Endodermal cell (in vitro differentiated cells): ENCODE measurements around the gene OSBPL3. TPM values are rescaled to one million over a fixed set of nuclear protein-coding genes. Genes with fewer than 3 reads are reported as not detected.
A peak's percentile ranks its signal among the peaks of the same experiment; 100 is the strongest.

Experiments
- DNase-seq: peaks from one replicate; pipeline ENCODE4 v3.0.0-alpha.2; 2017
- H3K27ac ChIP-seq: 2 replicates; pipeline ENCODE4 v1.5.1; 2013; ENCODE audit warnings: mild to moderate bottlenecking, low read depth, low read length, moderate library complexity
- H3K27me3 ChIP-seq: 2 replicates; pipeline ENCODE4 v1.6.1; 2013; ENCODE audit warnings: mild to moderate bottlenecking, low read length, moderate library complexity; ENCODE audit not compliant: insufficient read depth, control insufficient read depth, poor library complexity, severe bottlenecking
- H3K36me3 ChIP-seq: 2 replicates; pipeline ENCODE4 v1.7.0; 2013; ENCODE audit warnings: mild to moderate bottlenecking, low read length, moderate library complexity; ENCODE audit not compliant: control insufficient read depth, insufficient read depth
- H3K4me1 ChIP-seq: one replicate; pipeline ENCODE4 v1.7.0; 2013; ENCODE audit warnings: low read length; ENCODE audit not compliant: control insufficient read depth, insufficient read depth
- H3K4me3 ChIP-seq: 2 replicates; pipeline ENCODE4 v1.5.1; 2013; ENCODE audit warnings: mild to moderate bottlenecking, low read length, moderate library complexity
- H3K9ac ChIP-seq: 2 replicates; pipeline ENCODE4 v1.6.1; 2013; ENCODE audit warnings: mild to moderate bottlenecking, low read length, moderate library complexity; ENCODE audit not compliant: poor library complexity, severe bottlenecking; ENCODE audit errors: extremely low read depth
- H3K9me3 ChIP-seq: 2 replicates; pipeline ENCODE4 v1.6.1; 2013; ENCODE audit warnings: mild to moderate bottlenecking, low read length, moderate library complexity; ENCODE audit not compliant: control insufficient read depth
- H3K27ac Mint-ChIP-seq: 2 replicates; pipeline ENCODE4 v1.8.0; 2020; ENCODE audit warnings: mixed read lengths
- H3K27me3 Mint-ChIP-seq: 2 replicates; pipeline ENCODE4 v1.8.0; 2021; ENCODE audit warnings: mild to moderate bottlenecking, mixed read lengths; ENCODE audit not compliant: insufficient read depth
- H3K36me3 Mint-ChIP-seq: 2 replicates; pipeline ENCODE4 v1.8.0; 2020; ENCODE audit warnings: low read depth, mixed read lengths
- H3K4me1 Mint-ChIP-seq: 2 replicates; pipeline ENCODE4 v1.8.0; 2020; ENCODE audit warnings: mixed read lengths
- H3K4me3 Mint-ChIP-seq: 2 replicates; pipeline ENCODE4 v1.8.0; 2020; ENCODE audit warnings: mild to moderate bottlenecking, moderate library complexity, mixed read lengths
- H3K9me3 Mint-ChIP-seq: 2 replicates; pipeline ENCODE4 v1.8.0; 2020; ENCODE audit warnings: mild to moderate bottlenecking, mixed read lengths
- WGBS, 2 experiments: methylation state at CpG; one replicate each; pipeline versions ENCODE4 v1.1.5 to v1.1.7; 2013; ENCODE audit warnings: missing lambda C conversion rate in 2 of 2, mixed read lengths in 1 of 2; ENCODE audit not compliant: insufficient coverage in 1 of 2, insufficient read length in 1 of 2; 5-methylcytosine and 5-hydroxymethylcytosine counted together
- total RNA-seq, 2 donors: library from RNA; stranded (reverse); fragmentation: NEBNext Ultra II Directional in 1 of 2; extraction: Animal tissue kit (Norgen Biotek cat#: 25700) in 1 of 2; gene quantifications; 2 replicates in 1 of 2; 3 replicates in 1 of 2; pipeline ENCODE4 v1.2.1, GENCODE V29; 2021
- TF ChIP-seq, protein P1 (sequence below): fragments of 200-600 bp; sonication (generic); conservative IDR thresholded peaks from 2 replicates; pipeline ENCODE4 v1.5.0; 2021; ENCODE audit warnings: antibody characterized with exemption, mild to moderate bottlenecking

Gene OSBPL3
- total RNA-seq, 2 donors from 2014 or later, result 9.8 to 11.3 TPM

DNA sequence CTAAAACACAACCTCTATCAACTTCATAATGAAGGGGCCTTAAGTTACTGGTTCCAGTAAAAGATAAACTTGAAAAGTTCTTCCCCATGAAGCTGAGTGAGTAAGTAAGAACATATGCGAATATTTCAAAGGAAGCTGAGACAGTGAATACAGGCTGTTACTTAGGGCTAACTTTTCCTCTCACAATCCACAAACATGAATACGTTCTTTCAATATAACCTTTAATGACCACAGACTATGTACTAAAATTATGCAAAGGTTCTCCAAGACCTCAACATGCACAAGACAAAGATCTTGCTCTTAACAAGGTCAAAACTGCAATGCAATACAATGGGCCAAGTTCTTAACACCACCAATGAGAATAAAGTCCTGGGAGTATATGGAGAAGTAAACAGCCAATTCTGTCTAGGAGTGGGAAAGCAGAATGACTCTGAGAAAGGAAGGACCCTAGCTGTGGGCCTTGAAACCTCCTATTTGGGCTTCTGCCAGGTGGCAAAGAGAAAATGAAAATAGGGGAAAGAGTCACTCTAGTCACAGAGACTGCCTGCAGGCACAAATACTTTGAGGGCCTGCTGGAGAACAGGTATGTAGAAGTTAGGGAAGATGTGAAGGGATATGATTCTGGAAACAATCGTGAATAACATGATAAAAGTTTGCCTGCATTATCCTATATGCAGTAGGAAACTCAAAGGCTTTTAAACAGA, 43.7 kb downstream of the OSBPL3 start:
- Histone ChIP-seq H3K27ac (no peak overlapping the region), H3K36me3 (no peaks in the 10 kb centered on the region), H3K4me1 (no peaks in the 10 kb centered on the region), H3K4me3 (no peak overlapping the region), H3K9me3 (no peaks in the 10 kb centered on the region), H3K9ac (no peak overlapping the region), H3K27me3 (no peaks in the 10 kb centered on the region)
- TF ChIP-seq, protein P1, sequence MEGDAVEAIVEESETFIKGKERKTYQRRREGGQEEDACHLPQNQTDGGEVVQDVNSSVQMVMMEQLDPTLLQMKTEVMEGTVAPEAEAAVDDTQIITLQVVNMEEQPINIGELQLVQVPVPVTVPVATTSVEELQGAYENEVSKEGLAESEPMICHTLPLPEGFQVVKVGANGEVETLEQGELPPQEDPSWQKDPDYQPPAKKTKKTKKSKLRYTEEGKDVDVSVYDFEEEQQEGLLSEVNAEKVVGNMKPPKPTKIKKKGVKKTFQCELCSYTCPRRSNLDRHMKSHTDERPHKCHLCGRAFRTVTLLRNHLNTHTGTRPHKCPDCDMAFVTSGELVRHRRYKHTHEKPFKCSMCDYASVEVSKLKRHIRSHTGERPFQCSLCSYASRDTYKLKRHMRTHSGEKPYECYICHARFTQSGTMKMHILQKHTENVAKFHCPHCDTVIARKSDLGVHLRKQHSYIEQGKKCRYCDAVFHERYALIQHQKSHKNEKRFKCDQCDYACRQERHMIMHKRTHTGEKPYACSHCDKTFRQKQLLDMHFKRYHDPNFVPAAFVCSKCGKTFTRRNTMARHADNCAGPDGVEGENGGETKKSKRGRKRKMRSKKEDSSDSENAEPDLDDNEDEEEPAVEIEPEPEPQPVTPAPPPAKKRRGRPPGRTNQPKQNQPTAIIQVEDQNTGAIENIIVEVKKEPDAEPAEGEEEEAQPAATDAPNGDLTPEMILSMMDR, result no peak
- no peak for DNase-seq
- no peak overlapping the region for H3K4me3 Mint-ChIP-seq
- 74 to 86% methylated on average over 3 of the region's 3 CpGs for WGBS, 2 experiments
- H3K4me1 Mint-ChIP-seq, result peaks cover 4% of the 10 kb centered on the region
- H3K36me3 Mint-ChIP-seq, result no peaks in the 10 kb centered on the region
- H3K27me3 Mint-ChIP-seq, result no peaks in the 10 kb centered on the region
- H3K27ac Mint-ChIP-seq, result no peak overlapping the region
- no peaks in the 10 kb centered on the region for H3K9me3 Mint-ChIP-seq

DNA sequence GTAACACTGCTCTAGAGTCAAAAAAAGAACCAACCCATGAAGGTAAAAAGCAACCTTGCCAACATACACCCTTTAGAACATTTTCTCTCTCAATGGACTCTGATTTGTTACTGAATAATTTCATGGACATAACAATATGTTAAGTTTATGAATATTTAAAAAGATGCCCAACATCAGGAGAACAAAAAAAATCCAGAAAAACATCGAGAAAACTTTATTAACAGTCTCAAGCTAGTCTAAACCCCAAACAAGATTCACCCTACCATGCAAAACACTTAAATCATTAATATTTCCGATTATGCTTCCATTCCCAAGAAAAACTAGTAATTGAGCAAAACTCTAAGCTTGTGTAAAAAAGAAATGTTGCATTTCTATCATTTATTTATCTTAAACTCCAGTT, 46.7 kb downstream of the OSBPL3 start:
- no peak overlapping the region for H3K4me3 Mint-ChIP-seq
- 93 to 96% methylated on average over 2 of the region's 2 CpGs for WGBS, 2 experiments
- H3K9me3 ChIP-seq, result no peaks in the 10 kb centered on the region
- H3K36me3 Mint-ChIP-seq, result no peaks in the 10 kb centered on the region
- H3K27me3 ChIP-seq, result no peaks in the 10 kb centered on the region
- H3K4me1 ChIP-seq, result no peaks in the 10 kb centered on the region
- no peaks in the 10 kb centered on the region for H3K36me3 ChIP-seq
- no peaks in the 10 kb centered on the region for H3K9me3 Mint-ChIP-seq
- H3K4me1 Mint-ChIP-seq, result peaks cover 4% of the 10 kb centered on the region
- no peak overlapping the region for H3K27ac ChIP-seq
- no peak overlapping the region for H3K27ac Mint-ChIP-seq
- H3K27me3 Mint-ChIP-seq, result no peaks in the 10 kb centered on the region
- DNase-seq, result no peak
- no peak overlapping the region for H3K4me3 ChIP-seq
- H3K9ac ChIP-seq, result no peak overlapping the region
- TF ChIP-seq, protein P1, result no peak

DNA sequence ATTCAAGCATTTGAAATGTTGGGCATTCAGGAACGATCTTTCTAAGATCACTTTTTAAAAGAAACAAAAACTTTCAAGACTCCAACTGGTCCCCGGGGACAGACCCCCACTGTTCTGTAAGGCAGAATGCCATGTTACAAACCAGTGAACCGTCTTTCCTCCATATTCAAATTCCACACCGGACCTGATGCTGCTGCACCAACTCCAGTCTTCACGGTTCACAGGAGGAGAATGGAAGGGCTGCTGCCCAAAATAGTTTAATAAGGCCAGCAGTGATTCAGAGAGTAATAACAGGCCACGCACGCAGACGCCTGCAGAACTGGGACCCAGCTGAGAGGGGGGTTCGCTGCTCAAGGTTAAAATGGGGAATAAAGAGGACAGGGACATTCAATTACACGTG, 47.2 kb downstream of the OSBPL3 start:
- no peak overlapping the region for H3K4me3 ChIP-seq
- H3K4me3 Mint-ChIP-seq, result no peak overlapping the region
- no peaks in the 10 kb centered on the region for H3K36me3 ChIP-seq
- WGBS, 2 experiments, result 87 to 90% methylated on average over 7 to 10 of the region's 10 CpGs
- H3K9ac ChIP-seq, result no peak overlapping the region
- no peaks in the 10 kb centered on the region for H3K36me3 Mint-ChIP-seq
- TF ChIP-seq, protein P1, result no peak
- no peaks in the 10 kb centered on the region for H3K9me3 ChIP-seq
- no peaks in the 10 kb centered on the region for H3K27me3 ChIP-seq
- H3K27ac ChIP-seq, result peak overlapping the region; percentile 36
- no peaks in the 10 kb centered on the region for H3K9me3 Mint-ChIP-seq
- H3K4me1 ChIP-seq, result no peaks in the 10 kb centered on the region
- no peaks in the 10 kb centered on the region for H3K27me3 Mint-ChIP-seq
- no peak for DNase-seq
- H3K27ac Mint-ChIP-seq, result no peak overlapping the region
- H3K4me1 Mint-ChIP-seq, result peaks cover 4% of the 10 kb centered on the region
